HepG2 (cell line): ENCODE results near the gene BLVRB. TPM values are rescaled to one million over a fixed set of nuclear protein-coding genes. Genes with fewer than 3 reads are reported as not detected.

Source experiments
- ATAC-seq: fragments of 200-7000 bp; cut with Tn5 transposase; 3 replicates; pipeline ENCODE4 v1.9.1; 2020; ENCODE audit warnings: mild to moderate bottlenecking, moderate library complexity
- BruUV-seq: library from RNA; stranded (reverse); fragments of 400-500 nt; replicated peaks from 2 replicates; lab custom pipeline; 2021; lab: Mats Ljungman, UMichigan
- CTCF ChIA-PET: fragments of 300-600 bp; formaldehyde crosslinking; extraction: SDS; loops from one replicate; lab custom pipeline; 2021; ENCODE audit warnings: low total read pairs, inconsistent platforms, low intra/inter-chr PET ratio; lab: Yijun Ruan, JAX
- POLR2A ChIA-PET: fragments of 350-600 bp; sonication (Branson Sonifier 250); formaldehyde crosslinking; loops from one replicate; lab custom pipeline; 2020; ENCODE audit warnings: antibody characterized with exemption, inconsistent platforms; lab: Yijun Ruan, JAX
- DNase-seq: peaks from one replicate; pipeline ENCODE4 v3.0.0-alpha.2; 2015; ENCODE audit warnings: low spot score
- FAIRE-seq: peaks from 3 replicates; lab custom pipeline; 2011; peaks lifted over from hg19 to GRCh38; lab: Jason Lieb, UNC
- H2AFZ ChIP-seq: one replicate; pipeline ENCODE4 v1.6.1; 2011; ENCODE audit warnings: low read length, inconsistent platforms
- H3K27ac ChIP-seq: fragments of 300-600 bp; 3 replicates; pipeline ENCODE4 v1.8.0; 2011; ENCODE audit warnings: mixed run types, mild to moderate bottlenecking, mixed read lengths, low read length, inconsistent platforms; ENCODE audit not compliant: insufficient read depth; ENCODE audit errors: extremely low read length
- H3K27me3 ChIP-seq, 2 experiments: fragments of 200-600 bp in 1 of 2; 2 replicates in 1 of 2; 3 replicates in 1 of 2; pipeline versions ENCODE4 v1.6.0 to v1.8.0; 2011; ENCODE audit warnings: low read length in 2 of 2, mild to moderate bottlenecking in 2 of 2, moderate library complexity in 2 of 2, inconsistent platforms in 1 of 2; ENCODE audit not compliant: insufficient read depth in 2 of 2, control insufficient read depth in 1 of 2
- H3K36me3 ChIP-seq, 2 experiments: fragments of 200-600 bp in 1 of 2; replicated peaks in 1 of 2; 2 replicates in 1 of 2; 3 replicates in 1 of 2; pipeline versions ENCODE4 v1.5.1 to v1.8.0; 2011; ENCODE audit warnings: low read length in 2 of 2, inconsistent platforms in 1 of 2; ENCODE audit not compliant: insufficient read depth in 2 of 2, control insufficient read depth in 1 of 2
- H3K4me1 ChIP-seq: 2 replicates; pipeline ENCODE4 v1.5.1; 2012; ENCODE audit warnings: low read length, inconsistent platforms; ENCODE audit not compliant: insufficient read depth
- H3K4me2 ChIP-seq: 2 replicates; pipeline ENCODE4 v1.6.0; 2011; ENCODE audit warnings: low read depth, low read length, inconsistent platforms
- H3K4me3 ChIP-seq, 3 experiments: fragments of 200-600 bp in 1 of 3; sonication (generic), shearing (Covaris generic) in 1 of 3; replicated peaks in 1 of 3; 2 replicates each; pipeline ENCODE4 v1.5.1; 2011 to 2016; ENCODE audit warnings: low read length in 3 of 3, inconsistent platforms in 2 of 3, low read depth in 2 of 3, mild to moderate bottlenecking in 2 of 3, control low read depth in 1 of 3, mixed read lengths in 1 of 3; ENCODE audit not compliant: insufficient read depth in 1 of 3
- H3K79me2 ChIP-seq: one replicate; pipeline ENCODE4 v1.6.1; 2011; ENCODE audit warnings: low read length, inconsistent platforms; ENCODE audit not compliant: insufficient read depth
- H3K9ac ChIP-seq: 2 replicates; pipeline ENCODE4 v1.6.0; 2011; ENCODE audit warnings: mild to moderate bottlenecking, low read depth, low read length, inconsistent platforms; ENCODE audit not compliant: insufficient read depth
- H3K9me3 ChIP-seq: 2 replicates; pipeline ENCODE4 v1.5.1; 2012; ENCODE audit warnings: mild to moderate bottlenecking, low read length
- H4K20me1 ChIP-seq: 2 replicates; pipeline ENCODE4 v1.6.0; 2011; ENCODE audit warnings: inconsistent platforms, mild to moderate bottlenecking, low read length, moderate library complexity; ENCODE audit not compliant: insufficient read depth
- AGO2 ChIP-seq: fragments of 200-400 bp; formaldehyde crosslinking; optimal IDR thresholded peaks from 2 replicates; pipeline ENCODE3; 2017; ENCODE audit warnings: mild to moderate bottlenecking, low read depth, low read length, moderate library complexity
- CBX5 ChIP-seq: sonication (generic); formaldehyde crosslinking; IDR thresholded peaks from 2 replicates; pipeline ENCODE4 v1.4.0; 2020; ENCODE audit warnings: missing genetic modification reagents, borderline replicate concordance
- CEBPB ChIP-seq: IDR thresholded peaks from 2 replicates; pipeline ENCODE4 v1.6.1; 2011; ENCODE audit warnings: low read depth, low read length, improper control_type of control experiment, borderline replicate concordance
- FOXA3 ChIP-seq: IDR thresholded peaks from 2 replicates; pipeline ENCODE4 v1.6.1; 2016; ENCODE audit warnings: missing genetic modification reagents, missing compliant biosample characterization
- JARID2 ChIP-seq: sonication (generic); formaldehyde crosslinking; IDR thresholded peaks from 2 replicates; pipeline ENCODE4 v1.8.1; 2023; ENCODE audit warnings: missing genetic modification reagents, inconsistent platforms; ENCODE audit not compliant: insufficient replicate concordance
- KDM1A ChIP-seq: IDR thresholded peaks from 2 replicates; pipeline ENCODE4 v1.6.1; 2016; ENCODE audit warnings: missing compliant biosample characterization
- NCOA5 ChIP-seq: sonication (generic); formaldehyde crosslinking; IDR thresholded peaks from 2 replicates; pipeline ENCODE4 v1.4.0; 2020; ENCODE audit warnings: missing genetic modification reagents
- ZNF121 ChIP-seq: sonication (generic); formaldehyde crosslinking; IDR thresholded peaks from 2 replicates; pipeline ENCODE4 v1.5.0; 2020; ENCODE audit warnings: mild to moderate bottlenecking, missing genetic modification reagents
- ZNF205 ChIP-seq: IDR thresholded peaks from 2 replicates; pipeline ENCODE4 v1.6.1; 2018; ENCODE audit warnings: missing biosample characterization, missing genetic modification reagents
- ZNF644 ChIP-seq: IDR thresholded peaks from 2 replicates; pipeline ENCODE4 v1.6.1; 2016; ENCODE audit warnings: low read depth
- WGBS: methylation state at CpG from one replicate; pipeline ENCODE4 v1.1.6; 2017; ENCODE audit warnings: low lambda C conversion rate; 5-methylcytosine and 5-hydroxymethylcytosine counted together
- in situ Hi-C: cut with HindIII; loops from 2 replicates; pipeline ENCODE4 v1.10.0; 2017; ENCODE audit warnings: low pct_unique_long_range_greater_than_20kb; ENCODE audit not compliant: extremely low pct_ligation_motif_present
- intact Hi-C: fragments of 100-400 bp; cut with micrococcal nuclease; formaldehyde crosslinking; loops from one replicate; pipeline ENCODE4 v1.10.0; 2022; ENCODE audit not compliant: unreplicated experiment
- polyA plus RNA-seq, 8 experiments: library from polyadenylated mRNA; depleted of rRNA in 3 of 8; stranded (reverse) in 7 of 8; unstranded in 1 of 8; fragments of >200 nt; fragmentation: Illumina TruSeq in 4 of 8; extraction: Trizol in 4 of 8; gene quantifications; 2 replicates each; pipeline versions ENCODE4 v1.2.1 to v1.2.3, GENCODE V29; 2011 to 2016; ENCODE audit warnings: low read depth in 4 of 8, missing spikeins in 1 of 8, mixed read lengths in 1 of 8; ENCODE audit not compliant: insufficient read depth in 1 of 8
- total RNA-seq, 5 experiments: library from RNA; depleted of rRNA; stranded (reverse); fragments of >200 nt; fragmentation: Illumina TruSeq; extraction: Trizol; gene quantifications; 2 replicates each; pipeline ENCODE4 v1.2.3, GENCODE V29; 2016; ENCODE audit warnings: low read depth in 1 of 5
- TF ChIP-seq, protein P1 (sequence below): sonication (generic); formaldehyde crosslinking; IDR thresholded peaks from 2 replicates; pipeline ENCODE4 v1.5.1; 2020; ENCODE audit warnings: missing genetic modification reagents, mild to moderate bottlenecking, borderline replicate concordance
- TF ChIP-seq, protein P2 (sequence below): sonication (generic); formaldehyde crosslinking; IDR thresholded peaks from 2 replicates; pipeline ENCODE4 v1.8.0; 2022; ENCODE audit warnings: mild to moderate bottlenecking, missing genetic modification reagents, moderate library complexity
- TF ChIP-seq, protein P3 (sequence below): IDR thresholded peaks from 2 replicates; pipeline ENCODE4 v1.6.1; 2016; ENCODE audit warnings: missing genetic modification reagents, missing compliant biosample characterization
- TF ChIP-seq, protein P4 (sequence below): sonication (generic); formaldehyde crosslinking; IDR thresholded peaks from 2 replicates; pipeline ENCODE4 v1.4.0; 2020; ENCODE audit warnings: low read depth, mild to moderate bottlenecking, missing genetic modification reagents

BLVRB gene
- total and polyA plus RNA-seq, 2 of the 13 experiments (the other 11 are each of a cell fraction or from before 2014, with no cell fraction given) = 25.9 to 51.4 TPM

DNA sequence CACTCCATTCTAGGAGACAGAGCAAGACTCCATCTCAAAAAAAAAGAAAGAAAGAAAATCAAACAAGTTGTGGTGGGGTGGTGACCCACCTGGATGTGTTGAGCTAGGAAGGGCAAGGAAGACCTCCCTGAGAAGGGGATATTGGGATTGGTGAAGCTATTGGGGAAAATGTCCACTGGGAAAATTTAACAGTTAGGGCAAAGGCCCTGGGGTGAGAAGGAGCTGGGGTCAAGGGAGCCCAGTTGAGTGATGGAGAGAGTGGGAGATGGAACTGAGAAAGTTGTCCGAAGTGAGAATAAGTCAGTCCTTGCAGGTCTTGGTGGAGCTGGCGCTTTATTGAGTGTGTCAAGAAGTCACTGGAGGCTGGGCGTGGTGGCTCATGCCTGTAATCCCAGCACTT, 27.3 kb downstream of the BLVRB start (continued):
- TF ChIP-seq, protein P1, sequence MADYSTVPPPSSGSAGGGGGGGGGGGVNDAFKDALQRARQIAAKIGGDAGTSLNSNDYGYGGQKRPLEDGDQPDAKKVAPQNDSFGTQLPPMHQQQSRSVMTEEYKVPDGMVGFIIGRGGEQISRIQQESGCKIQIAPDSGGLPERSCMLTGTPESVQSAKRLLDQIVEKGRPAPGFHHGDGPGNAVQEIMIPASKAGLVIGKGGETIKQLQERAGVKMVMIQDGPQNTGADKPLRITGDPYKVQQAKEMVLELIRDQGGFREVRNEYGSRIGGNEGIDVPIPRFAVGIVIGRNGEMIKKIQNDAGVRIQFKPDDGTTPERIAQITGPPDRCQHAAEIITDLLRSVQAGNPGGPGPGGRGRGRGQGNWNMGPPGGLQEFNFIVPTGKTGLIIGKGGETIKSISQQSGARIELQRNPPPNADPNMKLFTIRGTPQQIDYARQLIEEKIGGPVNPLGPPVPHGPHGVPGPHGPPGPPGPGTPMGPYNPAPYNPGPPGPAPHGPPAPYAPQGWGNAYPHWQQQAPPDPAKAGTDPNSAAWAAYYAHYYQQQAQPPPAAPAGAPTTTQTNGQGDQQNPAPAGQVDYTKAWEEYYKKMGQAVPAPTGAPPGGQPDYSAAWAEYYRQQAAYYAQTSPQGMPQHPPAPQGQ (CRISPR knock-in tag) = no peak
- TF ChIP-seq FOXA3 (CRISPR knock-in tag) (no peak), ZNF121 (no peak)

DNA sequence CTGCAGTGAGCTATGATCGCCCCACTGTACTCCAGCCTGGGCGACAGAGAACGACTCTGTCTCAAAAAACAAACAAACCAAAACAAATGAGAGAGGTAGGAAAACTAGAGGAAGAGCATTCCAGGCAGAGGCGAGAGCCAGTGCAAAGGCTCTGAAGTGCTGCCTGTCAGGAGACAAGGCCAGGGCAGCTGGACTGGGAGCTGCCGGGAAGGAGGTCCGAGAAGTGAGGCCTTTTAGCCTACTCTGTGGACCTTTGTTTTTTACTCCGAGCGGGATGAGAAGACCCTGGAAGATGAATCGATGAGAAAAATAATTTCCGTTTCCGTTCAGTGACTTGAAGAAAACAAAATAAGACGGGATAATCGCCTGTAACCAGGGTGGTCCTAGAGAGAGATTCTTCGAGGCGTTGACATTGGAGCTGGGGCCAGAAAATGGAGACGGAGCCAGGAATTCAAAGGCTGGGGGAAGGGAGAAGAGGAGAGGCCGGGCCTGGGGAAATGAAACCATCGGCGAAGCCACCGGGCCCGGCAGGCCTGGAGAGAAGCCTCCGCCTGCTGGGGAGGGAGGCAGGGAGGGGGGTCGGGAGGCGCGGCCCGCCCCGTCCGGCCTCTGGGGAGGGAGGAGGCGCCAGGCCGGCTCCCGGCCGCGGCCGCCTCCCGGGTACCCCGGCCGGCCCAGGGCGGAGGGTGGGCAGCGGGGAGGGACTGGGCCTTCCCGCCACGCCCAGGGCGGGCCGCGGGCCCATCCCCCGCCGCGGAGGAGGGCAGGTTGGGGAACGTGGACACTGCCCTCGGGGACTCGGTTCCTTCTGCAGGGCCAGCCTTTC, 31.9 kb downstream of the BLVRB start:
- H3K36me3 ChIP-seq = no peaks in the 10 kb centered on the region
- peak overlapping the region; percentile 82 for H3K9ac ChIP-seq
- FAIRE-seq (peak; percentile 83), ATAC-seq (peak; percentile 90), DNase-seq (peak; percentile 78)
- H2AFZ ChIP-seq = peak overlapping the region; percentile 57
- ChIA-PET POLR2A (interaction anchor here (0.7 to 4.7 kb wide), 12 partner anchors 8 to 202 kb away, joined by 3 to 60 read pairs (median 6); partner anchors contain the start of genes BLVRB, C19orf47, PLD3 and SERTAD1), CTCF (no interaction called here)
- H3K79me2 ChIP-seq = no peaks in the 10 kb centered on the region
- WGBS = under 1% methylated on average over 22 of the region's 50 CpGs
- in situ Hi-C loops = no loop called here
- peak overlapping the region; percentile 51 to 72 (median 71) for H3K4me3 ChIP-seq
- H3K4me1 ChIP-seq = peaks cover 40% of the 10 kb centered on the region
- H4K20me1 ChIP-seq = no peaks in the 10 kb centered on the region
- BruUV-seq = TSS peak; percentile 100
- no peaks in the 10 kb centered on the region for H3K9me3 ChIP-seq
- peak overlapping the region; percentile 93 for H3K27ac ChIP-seq
- H3K4me2 ChIP-seq = peak overlapping the region; percentile 83
- H3K27me3 ChIP-seq = no peaks in the 10 kb centered on the region; a peak in 1 of 5 replicates
- intact Hi-C loops = loop anchor here (1.0 kb wide), 1 partner anchor 10 kb away; no protein-coding TSS in a partner anchor
- TF ChIP-seq NCOA5 = no peak
- no peak for TF ChIP-seq ZNF644
- TF ChIP-seq, protein P2, sequence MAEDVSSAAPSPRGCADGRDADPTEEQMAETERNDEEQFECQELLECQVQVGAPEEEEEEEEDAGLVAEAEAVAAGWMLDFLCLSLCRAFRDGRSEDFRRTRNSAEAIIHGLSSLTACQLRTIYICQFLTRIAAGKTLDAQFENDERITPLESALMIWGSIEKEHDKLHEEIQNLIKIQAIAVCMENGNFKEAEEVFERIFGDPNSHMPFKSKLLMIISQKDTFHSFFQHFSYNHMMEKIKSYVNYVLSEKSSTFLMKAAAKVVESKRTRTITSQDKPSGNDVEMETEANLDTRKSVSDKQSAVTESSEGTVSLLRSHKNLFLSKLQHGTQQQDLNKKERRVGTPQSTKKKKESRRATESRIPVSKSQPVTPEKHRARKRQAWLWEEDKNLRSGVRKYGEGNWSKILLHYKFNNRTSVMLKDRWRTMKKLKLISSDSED = no peak
- TF ChIP-seq, protein P3, sequence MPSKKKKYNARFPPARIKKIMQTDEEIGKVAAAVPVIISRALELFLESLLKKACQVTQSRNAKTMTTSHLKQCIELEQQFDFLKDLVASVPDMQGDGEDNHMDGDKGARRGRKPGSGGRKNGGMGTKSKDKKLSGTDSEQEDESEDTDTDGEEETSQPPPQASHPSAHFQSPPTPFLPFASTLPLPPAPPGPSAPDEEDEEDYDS (CRISPR knock-in tag) = peak; percentile 51; the same call in 1 of the 2 replicates
- TF ChIP-seq CEBPB = no peak
- TF ChIP-seq AGO2 = no peak
- TF ChIP-seq, protein P4, sequence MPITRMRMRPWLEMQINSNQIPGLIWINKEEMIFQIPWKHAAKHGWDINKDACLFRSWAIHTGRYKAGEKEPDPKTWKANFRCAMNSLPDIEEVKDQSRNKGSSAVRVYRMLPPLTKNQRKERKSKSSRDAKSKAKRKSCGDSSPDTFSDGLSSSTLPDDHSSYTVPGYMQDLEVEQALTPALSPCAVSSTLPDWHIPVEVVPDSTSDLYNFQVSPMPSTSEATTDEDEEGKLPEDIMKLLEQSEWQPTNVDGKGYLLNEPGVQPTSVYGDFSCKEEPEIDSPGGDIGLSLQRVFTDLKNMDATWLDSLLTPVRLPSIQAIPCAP (CRISPR knock-in tag) = no peak
- TF ChIP-seq JARID2 (CRISPR knock-in tag) = no peak
- TF ChIP-seq ZNF205 (CRISPR knock-in tag) = no peak
- no peak for TF ChIP-seq KDM1A (CRISPR knock-in tag)
- TF ChIP-seq CBX5 (CRISPR knock-in tag) = no peak
- TF ChIP-seq ZNF121 = no peak
